EH (cell line): Measurements from ENCODE around the gene MYBBP1A.
A peak's percentile ranks its signal among the peaks of the same experiment; 100 is the strongest.

Source experiments
- DNase-seq: peaks from one replicate; pipeline ENCODE4 v3.0.0-alpha.2; 2015; ENCODE audit warnings: low read depth

MYBBP1A gene

GRCh38 chr17:4499431-4500190, 55.6 kb downstream of the MYBBP1A start:
- DNase-seq: no peak

GRCh38 chr17:4498461-4499397, 56.5 kb downstream of the MYBBP1A start, which contains the start of gene SPNS2:
SPNS2 (plus strand) TSS chr17:4498881; CDS start chr17:4499048, 167 bp downstream.
- DNase-seq: peak; percentile 45

- peak; percentile 49 for DNase-seq
These were observed 57.9 kb downstream of the MYBBP1A start for GRCh38 chr17:4497101-4497824.

GRCh38 chr17:4492721-4493561, 62.2 kb downstream of the MYBBP1A start:
- DNase-seq: peak; percentile 53

GRCh38 chr17:4490637-4491061, 64.5 kb downstream of the MYBBP1A start:
- DNase-seq: no peak

- no peak for DNase-seq
These were observed 65.0 kb downstream of the MYBBP1A start for GRCh38 chr17:4490109-4490591.

GRCh38 chr17:4488989-4489595, 66.1 kb downstream of the MYBBP1A start:
- DNase-seq: no peak
